NCI-H2107 (cell line): Measurements from ENCODE around the gene ZNRF2.
"Not testable (repeated sequence)": the region's sequence is repeated elsewhere in the genome, so short reads cannot be mapped to it uniquely, and the experiment has no call there.

Experiments
- DNase-seq: peaks from one replicate; lab custom pipeline; 2025; lab: John Stamatoyannopoulos, UW

Gene ZNRF2

DNA sequence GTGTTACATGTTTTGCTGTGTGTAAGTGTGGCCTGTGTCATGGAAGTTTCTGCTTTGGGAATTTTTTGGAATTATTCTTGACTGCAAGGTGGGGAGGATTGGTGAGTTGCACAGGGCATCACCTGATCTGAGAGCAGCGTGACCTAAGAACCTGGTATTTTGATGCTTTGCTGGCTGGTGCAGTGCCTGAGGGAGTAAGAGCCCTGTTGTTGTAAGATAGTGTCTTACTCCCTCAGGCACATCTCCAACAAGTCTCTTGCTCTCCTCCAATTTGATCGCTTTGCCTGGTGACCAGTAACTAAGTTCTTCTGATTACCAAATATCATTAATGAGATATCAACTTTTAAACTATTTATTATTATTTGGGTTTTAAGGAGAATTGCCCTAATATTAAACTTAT is 5.2 kb downstream of the ZNRF2 start:
- DNase-seq: not testable (repeated sequence)

GRCh38 chr7:30290317-30290716 is 5.9 kb downstream of the ZNRF2 start:
- not testable (repeated sequence) for DNase-seq

GRCh38 chr7:30292416-30293038 is 8.1 kb downstream of the ZNRF2 start:
- not testable (repeated sequence) for DNase-seq

GRCh38 chr7:30296304-30296703 is 11.9 kb downstream of the ZNRF2 start:
- DNase-seq: not testable (repeated sequence)

DNA sequence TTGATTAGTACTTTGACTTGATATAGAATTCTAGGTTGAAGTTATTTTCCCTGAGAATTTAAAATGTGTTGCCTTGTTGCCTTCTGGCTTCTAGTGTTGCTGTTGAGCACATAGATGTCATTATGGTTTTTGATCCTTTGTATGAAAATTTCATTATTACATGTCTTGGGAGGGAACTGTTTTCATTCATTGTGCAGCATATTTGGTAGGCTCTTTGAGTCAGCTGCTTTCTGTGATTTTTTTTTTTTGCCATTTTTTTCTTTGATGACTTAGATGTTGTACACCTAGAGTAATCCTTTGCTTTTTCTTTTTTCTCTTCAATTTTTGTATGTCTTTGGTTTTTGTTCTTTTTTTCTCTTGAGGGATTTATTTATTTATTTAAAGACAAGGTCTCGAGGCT is 13.1 kb downstream of the ZNRF2 start:
- DNase-seq: not testable (repeated sequence)

DNA sequence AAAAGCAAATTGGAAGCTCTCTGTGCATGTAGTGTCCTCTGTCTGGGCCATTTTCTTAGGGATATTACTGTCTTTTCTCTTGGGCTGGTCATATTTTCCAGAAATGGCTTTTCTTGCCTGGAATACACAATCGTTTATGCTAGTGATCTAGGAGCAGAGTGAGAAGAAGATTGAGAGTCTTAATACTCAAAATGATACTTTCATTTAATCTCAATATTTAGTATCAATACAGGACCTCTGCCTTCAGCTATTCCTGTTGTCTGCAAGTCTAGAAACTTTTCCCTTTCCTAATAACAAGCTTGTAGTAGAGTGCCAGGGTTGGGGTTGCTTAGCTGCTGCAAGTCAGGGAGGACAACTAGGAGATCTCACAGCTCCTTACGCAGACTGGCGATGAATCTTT is 14.0 kb downstream of the ZNRF2 start:
- not testable (repeated sequence) for DNase-seq

GRCh38 chr7:30301751-30302150 is 17.4 kb downstream of the ZNRF2 start:
- no peak for DNase-seq

GRCh38 chr7:30302656-30303311 is 18.4 kb downstream of the ZNRF2 start:
- no peak for DNase-seq

- no peak for DNase-seq
Observed at GRCh38 chr7:30303312-30304039, 19.1 kb downstream of the ZNRF2 start.

DNA sequence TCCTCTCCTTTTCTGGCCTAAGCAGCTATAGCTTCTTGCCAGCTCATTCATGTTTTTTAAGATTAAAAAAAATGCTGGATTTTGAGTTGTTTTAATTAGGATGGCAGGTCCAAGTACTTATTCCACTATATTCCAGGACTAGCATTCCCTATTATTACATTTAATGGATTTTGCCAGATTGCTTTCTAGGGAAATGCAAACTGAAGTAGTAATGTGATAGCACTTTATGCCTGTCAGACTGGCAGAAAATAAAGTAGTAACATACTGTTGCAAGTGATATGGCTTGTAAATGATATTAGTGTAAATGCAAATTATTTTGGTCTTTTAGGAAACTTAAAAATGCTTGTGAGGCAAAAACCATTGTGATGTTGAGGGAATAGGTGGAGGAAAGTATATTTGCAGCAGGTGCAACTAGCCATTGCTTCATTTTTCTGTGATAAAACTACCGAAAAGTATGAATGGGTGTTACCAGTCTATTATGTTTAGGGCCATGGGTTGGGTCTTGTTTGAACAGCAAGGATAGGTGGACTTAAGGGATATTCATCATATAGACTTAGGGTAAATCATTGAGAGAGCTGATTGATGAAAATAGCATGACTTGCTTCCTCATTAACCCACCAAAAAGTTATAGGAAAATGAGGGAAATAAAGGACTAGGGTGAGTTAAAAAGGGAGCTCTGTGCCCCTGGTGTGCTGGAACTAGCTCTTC is 19.9 kb downstream of the ZNRF2 start:
- DNase-seq: no peak

GRCh38 chr7:30306976-30307375 is 22.6 kb downstream of the ZNRF2 start:
- no peak for DNase-seq

DNA sequence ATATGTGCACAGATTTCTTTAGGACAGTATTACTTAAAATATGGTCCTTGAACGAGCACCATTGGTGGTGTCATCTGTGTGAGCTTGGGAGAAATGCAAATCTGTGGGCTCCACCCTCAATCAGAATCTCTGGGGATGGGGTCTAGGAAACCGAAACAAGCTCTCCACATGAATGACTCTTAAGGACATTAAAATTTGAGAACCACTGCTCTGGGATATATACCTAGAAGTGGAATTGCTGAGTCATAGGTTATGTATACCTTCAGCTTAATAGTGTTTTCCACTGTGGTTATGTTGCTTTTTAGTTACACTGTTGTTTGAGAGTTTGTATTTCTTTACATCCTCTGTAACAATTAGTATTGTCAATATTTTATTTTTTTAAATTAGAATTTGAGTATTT is 24.0 kb downstream of the ZNRF2 start:
- no peak for DNase-seq

- DNase-seq: no peak
Observed at GRCh38 chr7:30309302-30309701, 24.9 kb downstream of the ZNRF2 start.

- DNase-seq: no peak
Observed at GRCh38 chr7:30309842-30310435, 25.5 kb downstream of the ZNRF2 start.

GRCh38 chr7:30310674-30311362 is 26.4 kb downstream of the ZNRF2 start:
- no peak for DNase-seq

- DNase-seq: no peak
Observed at GRCh38 chr7:30312178-30312577, 27.8 kb downstream of the ZNRF2 start.

GRCh38 chr7:30313348-30313747 is 29.0 kb downstream of the ZNRF2 start:
- no peak for DNase-seq

- DNase-seq: no peak
Observed at GRCh38 chr7:30313793-30314192, 29.4 kb downstream of the ZNRF2 start.

DNA sequence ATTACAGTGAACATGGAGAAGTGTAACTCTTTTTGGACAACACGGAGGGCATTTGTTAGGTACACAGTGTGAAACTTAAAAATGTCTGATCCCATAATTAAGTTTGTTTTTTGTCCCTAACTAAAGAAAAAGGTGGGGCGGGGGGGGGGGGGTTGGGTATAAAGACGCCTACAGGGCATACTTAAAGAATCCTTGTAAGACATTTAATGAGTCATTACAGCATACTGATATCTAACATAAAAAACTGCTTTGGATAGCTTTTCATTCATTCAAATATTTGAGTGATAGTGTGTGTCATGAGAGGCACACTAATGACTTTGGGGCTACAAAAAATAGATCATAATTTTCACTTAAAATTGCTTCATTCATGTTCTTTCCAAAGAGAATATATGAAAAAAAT is 31.2 kb downstream of the ZNRF2 start:
- no peak for DNase-seq

GRCh38 chr7:30320392-30320791 is 36.0 kb downstream of the ZNRF2 start:
- DNase-seq: no peak

- no peak for DNase-seq
Observed at GRCh38 chr7:30321089-30321881, 36.9 kb downstream of the ZNRF2 start.
